ENCODE measurements around the gene PUM2. TPM values are rescaled to one million over a fixed set of nuclear protein-coding genes. Genes with fewer than 3 reads are reported as not detected.

Gene PUM2
- total and polyA plus RNA-seq, 2 of the 13 experiments (the other 11 are each of a cell fraction or from before 2014, with no cell fraction given), result 69.6 to 69.8 TPM

DNA sequence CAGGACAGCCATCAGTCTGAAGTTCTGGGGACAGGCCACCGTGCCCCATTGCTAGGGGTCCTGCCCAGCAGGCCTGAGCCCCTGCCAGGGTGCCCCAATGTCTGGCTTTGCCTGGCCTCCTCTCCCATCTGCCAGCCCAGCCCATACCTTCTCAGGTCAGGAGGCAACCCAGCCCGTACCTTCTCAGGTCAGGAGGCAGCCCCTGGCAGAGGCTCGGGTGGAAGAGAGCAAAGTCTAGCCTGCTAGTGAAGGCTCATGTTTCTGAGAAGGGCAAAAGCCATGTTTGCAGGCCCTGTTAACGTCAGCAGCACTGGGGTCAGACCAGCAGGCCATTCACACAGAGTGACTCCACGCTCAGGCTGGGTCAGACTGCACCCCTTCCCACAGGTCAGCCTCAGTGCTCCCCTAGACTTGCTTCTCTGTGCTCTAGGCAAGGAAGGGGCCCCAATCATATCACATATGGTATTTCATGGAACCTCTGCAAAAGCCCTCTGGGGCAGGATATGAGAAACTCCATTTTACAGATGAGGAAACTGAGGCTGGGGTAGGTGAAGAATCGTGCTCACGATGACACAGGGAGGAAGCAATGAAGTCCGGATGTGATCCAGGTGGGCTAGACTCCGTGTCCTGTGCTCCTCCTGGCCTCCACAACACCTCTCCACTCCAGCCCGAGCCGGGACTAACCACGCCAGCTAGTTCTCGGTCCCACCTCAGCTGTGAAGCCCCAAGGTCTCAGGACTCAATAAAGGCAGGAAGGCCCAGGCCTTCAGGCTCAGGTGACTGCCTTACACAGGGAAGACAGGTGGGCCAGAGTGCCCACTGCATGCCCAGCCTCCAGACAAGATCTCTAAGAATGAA lies 135.2 kb downstream of the PUM2 start (continued):
- TF ChIP-seq ZNF883 (CRISPR knock-in tag; IDR thresholded peaks at IDR 0.05; ENCODE audit: not compliant biosample characterization) (no peak), ZNF501 (CRISPR knock-in tag; IDR thresholded peaks at IDR 0.05) (peak; percentile 65), EED (CRISPR knock-in tag; IDR thresholded peaks at IDR 0.05) (0 out of 2 replicates have a peak, but pooled peaks have one; percentile 67), MEF2D (CRISPR knock-in tag; IDR thresholded peaks at IDR 0.05) (peak; percentile 94), ZNF619 (CRISPR knock-in tag; IDR thresholded peaks at IDR 0.05) (no peak), NFIB (CRISPR knock-in tag; IDR thresholded peaks at IDR 0.05; ENCODE audit: borderline replicate concordance) (no peak), HHEX (CRISPR knock-in tag; IDR thresholded peaks at IDR 0.05) (no peak), DNMT1 (CRISPR knock-in tag; IDR thresholded peaks at IDR 0.05) (peak; percentile 26; the same call in 1 of the 2 replicates), POLR2AphosphoS5 (IDR thresholded peaks at IDR 0.05; ENCODE audit: low read depth, low read length) (peak; percentile 59), ZMAT3 (CRISPR knock-in tag; conservative IDR thresholded peaks at IDR 0.05) (no peak; the same call in 1 of the 2 replicates), ZNF672 (CRISPR knock-in tag; IDR thresholded peaks at IDR 0.05) (no peak), ZSCAN12 (CRISPR knock-in tag; IDR thresholded peaks at IDR 0.05) (no peak), ZNF562 (CRISPR knock-in tag; IDR thresholded peaks at IDR 0.05; ENCODE audit: borderline replicate concordance) (no peak), ZNF292 (CRISPR knock-in tag; IDR thresholded peaks at IDR 0.05; ENCODE audit: borderline replicate concordance, low read depth) (peak; percentile 99), HNRNPUL1 (IDR thresholded peaks at IDR 0.05; ENCODE audit: low read depth, low read length) (no peak), XBP1 (CRISPR knock-in tag; IDR thresholded peaks at IDR 0.05) (no peak), RARG (CRISPR knock-in tag; IDR thresholded peaks at IDR 0.05; ENCODE audit: low read depth) (no peak), ZNF713 (CRISPR knock-in tag; IDR thresholded peaks at IDR 0.05) (0 out of 2 replicates have a peak, but pooled peaks have one; percentile 84), GLI4 (CRISPR knock-in tag; IDR thresholded peaks at IDR 0.05; ENCODE audit: borderline replicate concordance) (no peak)
- TF ChIP-seq, protein P1, sequence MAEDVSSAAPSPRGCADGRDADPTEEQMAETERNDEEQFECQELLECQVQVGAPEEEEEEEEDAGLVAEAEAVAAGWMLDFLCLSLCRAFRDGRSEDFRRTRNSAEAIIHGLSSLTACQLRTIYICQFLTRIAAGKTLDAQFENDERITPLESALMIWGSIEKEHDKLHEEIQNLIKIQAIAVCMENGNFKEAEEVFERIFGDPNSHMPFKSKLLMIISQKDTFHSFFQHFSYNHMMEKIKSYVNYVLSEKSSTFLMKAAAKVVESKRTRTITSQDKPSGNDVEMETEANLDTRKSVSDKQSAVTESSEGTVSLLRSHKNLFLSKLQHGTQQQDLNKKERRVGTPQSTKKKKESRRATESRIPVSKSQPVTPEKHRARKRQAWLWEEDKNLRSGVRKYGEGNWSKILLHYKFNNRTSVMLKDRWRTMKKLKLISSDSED (CRISPR knock-in tag; IDR thresholded peaks at IDR 0.05), result no peak
- TF ChIP-seq, protein P2, sequence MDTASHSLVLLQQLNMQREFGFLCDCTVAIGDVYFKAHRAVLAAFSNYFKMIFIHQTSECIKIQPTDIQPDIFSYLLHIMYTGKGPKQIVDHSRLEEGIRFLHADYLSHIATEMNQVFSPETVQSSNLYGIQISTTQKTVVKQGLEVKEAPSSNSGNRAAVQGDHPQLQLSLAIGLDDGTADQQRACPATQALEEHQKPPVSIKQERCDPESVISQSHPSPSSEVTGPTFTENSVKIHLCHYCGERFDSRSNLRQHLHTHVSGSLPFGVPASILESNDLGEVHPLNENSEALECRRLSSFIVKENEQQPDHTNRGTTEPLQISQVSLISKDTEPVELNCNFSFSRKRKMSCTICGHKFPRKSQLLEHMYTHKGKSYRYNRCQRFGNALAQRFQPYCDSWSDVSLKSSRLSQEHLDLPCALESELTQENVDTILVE (CRISPR knock-in tag; IDR thresholded peaks at IDR 0.05), result peak; percentile 75; the same call in 1 of the 2 replicates
- TF ChIP-seq, protein P3, sequence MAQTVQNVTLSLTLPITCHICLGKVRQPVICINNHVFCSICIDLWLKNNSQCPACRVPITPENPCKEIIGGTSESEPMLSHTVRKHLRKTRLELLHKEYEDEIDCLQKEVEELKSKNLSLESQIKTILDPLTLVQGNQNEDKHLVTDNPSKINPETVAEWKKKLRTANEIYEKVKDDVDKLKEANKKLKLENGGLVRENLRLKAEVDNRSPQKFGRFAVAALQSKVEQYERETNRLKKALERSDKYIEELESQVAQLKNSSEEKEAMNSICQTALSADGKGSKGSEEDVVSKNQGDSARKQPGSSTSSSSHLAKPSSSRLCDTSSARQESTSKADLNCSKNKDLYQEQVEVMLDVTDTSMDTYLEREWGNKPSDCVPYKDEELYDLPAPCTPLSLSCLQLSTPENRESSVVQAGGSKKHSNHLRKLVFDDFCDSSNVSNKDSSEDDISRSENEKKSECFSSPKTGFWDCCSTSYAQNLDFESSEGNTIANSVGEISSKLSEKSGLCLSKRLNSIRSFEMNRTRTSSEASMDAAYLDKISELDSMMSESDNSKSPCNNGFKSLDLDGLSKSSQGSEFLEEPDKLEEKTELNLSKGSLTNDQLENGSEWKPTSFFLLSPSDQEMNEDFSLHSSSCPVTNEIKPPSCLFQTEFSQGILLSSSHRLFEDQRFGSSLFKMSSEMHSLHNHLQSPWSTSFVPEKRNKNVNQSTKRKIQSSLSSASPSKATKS (CRISPR knock-in tag; IDR thresholded peaks at IDR 0.05), result no peak
- TF ChIP-seq, protein P4, sequence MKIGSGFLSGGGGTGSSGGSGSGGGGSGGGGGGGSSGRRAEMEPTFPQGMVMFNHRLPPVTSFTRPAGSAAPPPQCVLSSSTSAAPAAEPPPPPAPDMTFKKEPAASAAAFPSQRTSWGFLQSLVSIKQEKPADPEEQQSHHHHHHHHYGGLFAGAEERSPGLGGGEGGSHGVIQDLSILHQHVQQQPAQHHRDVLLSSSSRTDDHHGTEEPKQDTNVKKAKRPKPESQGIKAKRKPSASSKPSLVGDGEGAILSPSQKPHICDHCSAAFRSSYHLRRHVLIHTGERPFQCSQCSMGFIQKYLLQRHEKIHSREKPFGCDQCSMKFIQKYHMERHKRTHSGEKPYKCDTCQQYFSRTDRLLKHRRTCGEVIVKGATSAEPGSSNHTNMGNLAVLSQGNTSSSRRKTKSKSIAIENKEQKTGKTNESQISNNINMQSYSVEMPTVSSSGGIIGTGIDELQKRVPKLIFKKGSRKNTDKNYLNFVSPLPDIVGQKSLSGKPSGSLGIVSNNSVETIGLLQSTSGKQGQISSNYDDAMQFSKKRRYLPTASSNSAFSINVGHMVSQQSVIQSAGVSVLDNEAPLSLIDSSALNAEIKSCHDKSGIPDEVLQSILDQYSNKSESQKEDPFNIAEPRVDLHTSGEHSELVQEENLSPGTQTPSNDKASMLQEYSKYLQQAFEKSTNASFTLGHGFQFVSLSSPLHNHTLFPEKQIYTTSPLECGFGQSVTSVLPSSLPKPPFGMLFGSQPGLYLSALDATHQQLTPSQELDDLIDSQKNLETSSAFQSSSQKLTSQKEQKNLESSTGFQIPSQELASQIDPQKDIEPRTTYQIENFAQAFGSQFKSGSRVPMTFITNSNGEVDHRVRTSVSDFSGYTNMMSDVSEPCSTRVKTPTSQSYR (CRISPR knock-in tag; IDR thresholded peaks at IDR 0.05; ENCODE audit: borderline replicate concordance), result peak; percentile 69; the same call in 1 of the 2 replicates
